A673 (cell line): ENCODE data around the gene DOCK6. TPM values are rescaled to one million over a fixed set of nuclear protein-coding genes. Genes with fewer than 3 reads are reported as not detected.

Experiments
- BruUV-seq: library from RNA; stranded (reverse); fragments of 400-500 nt; replicated peaks from 2 replicates; lab custom pipeline; 2021; lab: Mats Ljungman, UMichigan
- CTCF ChIA-PET: fragments of 300-600 bp; sonication (Branson Sonifier 250); formaldehyde crosslinking; loops from one replicate; lab custom pipeline; 2022; ENCODE audit warnings: antibody characterized with exemption; lab: Charles Lee
- POLR2A ChIA-PET: fragments of 300-600 bp; sonication (Branson Sonifier 250); formaldehyde crosslinking; loops from one replicate; lab custom pipeline; 2022; ENCODE audit warnings: antibody characterized with exemption; ENCODE audit not compliant: low non-redundant PET; lab: Charles Lee
- DNase-seq: peaks from one replicate; pipeline ENCODE4 v3.0.0-alpha.2; 2015; ENCODE audit warnings: low spot score
- H3K27ac ChIP-seq: fragments of 200-600 bp; sonication (generic); 2 replicates; pipeline ENCODE4 v1.5.1; 2016; ENCODE audit warnings: mixed run types, low read depth, mild to moderate bottlenecking, mixed read lengths, antibody characterized with exemption, low read length; ENCODE audit not compliant: poor library complexity, severe bottlenecking
- H3K27me3 ChIP-seq: fragments of 200-600 bp; sonication (generic); replicated peaks from 2 replicates; pipeline ENCODE4 v1.6.1; 2017; ENCODE audit warnings: mixed run types, low read depth, mild to moderate bottlenecking, mixed read lengths, antibody characterized with exemption, low read length; ENCODE audit not compliant: insufficient read depth, poor library complexity
- H3K36me3 ChIP-seq: fragments of 200-600 bp; sonication (generic); 2 replicates; pipeline ENCODE4 v1.6.1; 2016; ENCODE audit warnings: mixed run types, mild to moderate bottlenecking, mixed read lengths, antibody characterized with exemption, low read length; ENCODE audit not compliant: insufficient read depth, poor library complexity, severe bottlenecking
- H3K4me1 ChIP-seq: fragments of 200-600 bp; sonication (generic); 2 replicates; pipeline ENCODE4 v1.6.1; 2017; ENCODE audit warnings: mixed run types, mild to moderate bottlenecking, mixed read lengths, antibody characterized with exemption, low read length; ENCODE audit not compliant: insufficient read depth, poor library complexity, severe bottlenecking
- H3K4me3 ChIP-seq: fragments of 200-600 bp; sonication (generic); 2 replicates; pipeline ENCODE4 v1.5.1; 2016; ENCODE audit warnings: low read depth, mixed run types, mild to moderate bottlenecking, mixed read lengths, low read length; ENCODE audit not compliant: poor library complexity, severe bottlenecking
- H3K9me3 ChIP-seq: fragments of 200-600 bp; sonication (generic); 2 replicates; pipeline ENCODE4 v1.6.1; 2016; ENCODE audit warnings: mixed run types, low read depth, mild to moderate bottlenecking, mixed read lengths, antibody characterized with exemption, low read length; ENCODE audit not compliant: poor library complexity, severe bottlenecking
- CTCF ChIP-seq: fragments of 300-800, 200-600 bp; sonication (generic); conservative IDR thresholded peaks from 2 replicates; pipeline ENCODE4 v1.5.1; 2017; ENCODE audit warnings: low read depth, mild to moderate bottlenecking, antibody characterized with exemption, low read length, moderate library complexity, mixed read lengths
- EZH2 ChIP-seq: fragments of 200-600 bp; sonication (generic); IDR thresholded peaks from 2 replicates; pipeline ENCODE4 v1.6.1; 2017; ENCODE audit warnings: borderline replicate concordance, low read depth, mild to moderate bottlenecking, mixed read lengths, antibody characterized with exemption, low read length; ENCODE audit not compliant: poor library complexity, severe bottlenecking
- intact Hi-C: fragments of 100-400 bp; cut with micrococcal nuclease; formaldehyde crosslinking; loops from one replicate; pipeline ENCODE4 v1.10.0; 2022; ENCODE audit not compliant: unreplicated experiment
- total RNA-seq: library from RNA; stranded (reverse); gene quantifications from 2 replicates; pipeline ENCODE4 v1.2.3, GENCODE V29; 2021

The DOCK6 gene
- total RNA-seq, 1 experiment from 2014 or later, result 15.6 TPM

- TF ChIP-seq EZH2 (no peak), CTCF (peak; percentile 44)
- no peak for DNase-seq
- no TSS peak for BruUV-seq
- Histone ChIP-seq H3K4me1 (no peaks in the 10 kb centered on the region), H3K27ac (no peak overlapping the region), H3K27me3 (no peaks in the 10 kb centered on the region), H3K9me3 (no peaks in the 10 kb centered on the region), H3K36me3 (peaks cover under 1% of the 10 kb centered on the region), H3K4me3 (no peak overlapping the region)
- intact Hi-C loops, result no loop called here
- CTCF ChIA-PET, result interaction anchor here (0.6 kb wide), 1 partner anchor 13 kb away, joined by 3 read pairs; no protein-coding TSS in a partner anchor
- POLR2A ChIA-PET, result no interaction called here
Observed at GRCh38 chr19:11227195-11227886, 35.0 kb downstream of the DOCK6 start.

GRCh38 chr19:11226716-11227166 lies 35.6 kb downstream of the DOCK6 start:
- Histone ChIP-seq H3K9me3 (no peaks in the 10 kb centered on the region), H3K4me3 (no peak overlapping the region), H3K36me3 (peaks cover 5% of the 10 kb centered on the region), H3K27ac (no peak overlapping the region), H3K27me3 (no peaks in the 10 kb centered on the region), H3K4me1 (no peaks in the 10 kb centered on the region)
- no TSS peak for BruUV-seq
- TF ChIP-seq CTCF (no peak), EZH2 (no peak)
- DNase-seq, result no peak
- ChIA-PET POLR2A (no interaction called here), CTCF (no interaction called here)
- intact Hi-C loops, result loop anchor here (1.0 kb wide), 1 partner anchor 26 kb away; no protein-coding TSS in a partner anchor

- ChIA-PET POLR2A (no interaction called here), CTCF (no interaction called here)
- Histone ChIP-seq H3K27me3 (no peaks in the 10 kb centered on the region), H3K4me3 (no peak overlapping the region), H3K4me1 (no peaks in the 10 kb centered on the region), H3K9me3 (peaks cover 4% of the 10 kb centered on the region), H3K27ac (no peak overlapping the region), H3K36me3 (peaks cover 14% of the 10 kb centered on the region)
- no peak for DNase-seq
- no TSS peak for BruUV-seq
- TF ChIP-seq EZH2 (no peak), CTCF (no peak)
- intact Hi-C loops, result loop anchor here (1.0 kb wide), 1 partner anchor 26 kb away; no protein-coding TSS in a partner anchor
Observed at GRCh38 chr19:11225815-11226214, 36.5 kb downstream of the DOCK6 start.
